Measurements from ENCODE around the gene SLC6A6.
A peak's percentile ranks its signal among the peaks of the same experiment; 100 is the strongest.

The SLC6A6 gene

DNA sequence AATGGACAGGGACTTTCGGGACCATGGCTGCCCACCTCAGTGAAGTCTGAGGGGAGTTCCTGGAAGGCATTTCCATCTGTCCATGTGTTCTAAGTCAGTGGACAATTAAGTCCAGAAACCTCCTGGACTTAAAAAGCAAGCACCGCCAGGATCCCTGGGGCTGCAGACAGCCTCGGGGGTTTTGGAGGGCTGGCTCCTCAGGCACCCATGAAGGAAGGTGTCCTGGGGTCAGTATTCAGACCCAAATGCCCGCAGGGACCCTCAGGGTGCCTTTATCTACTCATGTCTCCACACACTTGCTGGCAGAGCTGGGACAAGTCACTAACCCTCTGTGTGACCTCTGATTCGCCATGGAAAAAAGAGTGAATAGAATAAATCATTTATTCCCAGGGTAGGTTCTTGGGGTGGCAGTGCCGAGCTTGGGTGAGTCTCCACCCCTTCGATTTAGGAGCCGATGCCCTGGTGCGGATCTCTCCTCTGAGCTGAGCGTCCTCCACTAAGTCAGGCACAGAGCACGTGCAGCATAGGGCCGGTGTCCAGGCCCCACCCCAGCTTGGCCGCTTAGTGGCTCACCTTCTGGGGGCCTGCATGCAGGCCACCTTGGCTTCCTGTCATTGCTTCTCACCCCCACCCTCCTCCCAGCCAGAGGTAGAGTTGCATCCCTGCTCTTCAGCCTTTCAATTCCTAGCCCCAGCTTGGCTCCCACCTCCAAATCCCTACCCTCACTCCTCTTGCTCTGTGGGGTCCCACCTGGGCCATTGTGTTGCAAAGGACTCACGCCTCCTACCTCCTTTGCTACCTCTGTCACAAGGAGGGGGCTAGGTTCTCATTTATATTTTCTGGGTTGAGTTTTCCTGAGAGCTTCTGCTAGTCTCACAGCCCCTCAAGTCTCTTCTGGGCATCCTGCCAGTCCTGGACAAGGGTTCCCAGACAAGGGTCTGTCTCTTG lies 19.9 kb downstream of the SLC6A6 start:
- no peak for DNase-seq

DNA sequence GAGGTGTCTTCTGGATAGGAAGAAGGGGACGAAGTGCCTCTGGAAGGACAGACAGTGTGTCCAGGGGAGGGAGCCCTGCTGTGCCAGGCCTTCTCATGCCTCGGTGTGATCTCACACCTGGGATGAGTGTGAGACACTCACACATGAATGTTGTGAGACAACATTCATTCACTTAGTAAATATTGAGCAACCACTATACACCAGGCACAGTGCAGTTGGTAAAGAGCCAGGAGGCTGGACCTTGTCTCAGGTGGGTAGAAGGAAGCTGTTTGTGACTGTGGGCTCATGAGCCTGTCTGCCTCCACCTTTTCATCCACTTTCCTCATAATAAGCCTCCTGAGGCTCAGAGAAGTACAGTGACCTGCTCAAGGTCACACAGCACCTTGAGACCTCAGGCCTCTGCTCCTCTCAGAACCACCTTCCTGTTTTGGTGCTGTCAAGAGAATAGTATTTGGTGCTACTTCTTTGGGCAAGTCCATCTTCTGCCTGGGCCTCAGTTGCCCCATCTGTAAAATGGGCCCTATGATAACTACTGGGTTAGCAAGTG lies 20.9 kb downstream of the SLC6A6 start:
- DNase-seq, result no peak

DNA sequence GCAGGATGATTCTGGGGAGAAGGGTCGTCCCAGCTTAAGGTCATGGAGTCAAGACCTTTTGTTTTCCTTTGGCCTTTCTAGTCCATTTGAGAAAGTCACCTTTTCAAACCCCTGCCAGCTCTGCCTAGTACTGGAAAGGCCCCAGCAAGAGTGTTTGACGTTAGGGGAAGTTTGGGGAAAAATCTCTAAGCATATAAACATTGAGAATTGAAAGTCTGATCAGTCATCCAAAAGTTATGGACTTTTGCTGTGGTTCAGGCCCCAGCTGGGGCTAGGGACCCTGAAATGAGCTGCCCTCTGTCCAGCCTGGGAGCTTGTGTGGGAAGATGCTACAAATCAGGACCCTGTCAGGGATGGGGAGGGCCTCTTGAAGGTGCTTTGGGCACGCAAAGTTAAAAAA lies 21.6 kb downstream of the SLC6A6 start:
- no peak for DNase-seq

DNA sequence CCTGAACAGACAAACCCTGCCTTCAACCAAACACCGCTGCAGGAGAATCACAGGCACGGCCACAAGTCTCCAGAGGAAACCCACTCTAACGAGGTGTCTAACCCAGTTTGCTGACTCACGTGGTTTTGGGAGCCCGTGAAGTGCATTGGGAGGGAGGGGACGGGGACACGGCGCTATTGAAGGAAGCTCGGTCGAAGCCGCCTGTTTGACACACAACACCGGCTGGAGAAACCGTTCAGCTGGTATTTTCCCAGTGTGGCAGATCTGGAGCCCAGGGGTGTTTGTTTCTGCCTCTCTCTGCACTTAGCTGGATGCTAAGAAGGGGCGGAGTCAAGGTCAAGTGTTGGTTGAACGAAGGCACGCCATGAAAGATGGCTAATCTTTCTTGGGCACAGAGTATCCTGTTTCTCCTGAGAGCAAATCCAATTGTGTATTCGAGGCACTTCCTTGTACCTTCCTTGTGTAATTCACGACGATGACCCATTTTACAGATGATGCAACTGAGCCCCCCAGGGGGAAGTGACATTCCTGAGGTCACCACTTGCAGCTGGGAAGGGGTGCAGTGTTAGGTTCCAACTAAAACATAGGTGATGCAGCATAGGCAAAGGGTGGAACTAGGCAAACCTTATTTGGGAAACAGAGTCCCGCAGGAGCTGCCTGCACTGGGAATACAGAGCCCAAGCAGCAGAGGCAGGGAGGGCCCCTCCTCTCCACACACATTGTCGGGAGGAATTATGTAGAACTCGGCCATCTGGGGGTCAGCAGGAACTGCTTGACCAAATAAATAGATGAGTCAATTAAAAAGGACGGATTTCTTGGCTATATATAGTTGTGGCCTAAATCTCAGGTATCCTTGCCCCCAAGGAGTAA lies 22.5 kb downstream of the SLC6A6 start:
- peak in 1 of 5 experiments; percentile 81 for DNase-seq

DNA sequence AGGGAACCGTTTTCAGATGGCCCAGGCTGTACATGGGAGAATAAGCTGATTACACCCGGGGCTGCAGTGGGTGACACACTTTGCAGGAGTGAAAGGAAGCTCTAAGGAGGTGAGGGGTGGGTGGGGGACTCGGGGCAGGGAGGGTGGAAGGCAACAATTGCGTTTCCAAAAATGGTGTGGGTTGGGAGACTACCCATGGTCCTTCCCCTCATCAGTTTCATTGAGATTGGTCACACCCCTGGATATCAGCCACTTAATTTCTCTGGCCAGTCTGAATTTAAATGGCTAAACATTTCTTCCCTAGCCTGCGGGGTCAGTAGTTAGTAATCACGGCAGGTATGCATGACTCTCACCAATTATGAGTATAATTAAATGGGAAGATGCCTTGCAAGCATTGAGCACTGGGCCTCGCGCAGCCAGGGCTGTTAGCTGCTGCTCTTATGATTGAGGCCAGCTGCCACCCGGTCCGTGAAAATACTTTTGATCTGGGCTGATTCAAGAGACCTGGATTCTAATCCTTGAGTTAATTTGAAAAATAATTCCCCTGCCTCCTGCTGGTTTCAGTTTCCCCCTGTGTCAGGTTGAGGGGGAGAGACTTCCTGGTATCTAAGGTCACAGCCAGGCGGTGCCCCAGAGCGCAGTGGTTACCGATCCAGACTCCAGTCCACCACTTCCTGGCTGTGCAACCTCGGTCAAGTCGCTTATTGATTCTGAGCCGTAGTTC lies 23.3 kb downstream of the SLC6A6 start:
- peak in 3 of 5 experiments; percentile 34 to 78 (median 69) for DNase-seq

DNA sequence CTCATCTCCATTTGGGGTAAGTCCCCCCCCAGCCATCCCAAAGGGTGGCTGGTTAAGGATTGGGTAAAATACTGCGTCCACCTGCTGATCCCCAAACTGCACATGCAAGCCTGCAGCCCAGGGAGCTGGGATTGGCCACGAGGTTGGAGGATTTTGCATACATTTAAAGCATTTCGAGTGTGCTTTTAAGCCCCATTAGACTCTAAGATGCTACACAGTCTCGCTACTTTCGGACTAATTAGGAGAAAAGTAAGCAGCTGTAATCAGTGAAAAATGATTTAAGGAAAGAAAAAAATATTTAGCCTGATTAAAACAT lies 23.9 kb downstream of the SLC6A6 start:
- no peak for DNase-seq

DNA sequence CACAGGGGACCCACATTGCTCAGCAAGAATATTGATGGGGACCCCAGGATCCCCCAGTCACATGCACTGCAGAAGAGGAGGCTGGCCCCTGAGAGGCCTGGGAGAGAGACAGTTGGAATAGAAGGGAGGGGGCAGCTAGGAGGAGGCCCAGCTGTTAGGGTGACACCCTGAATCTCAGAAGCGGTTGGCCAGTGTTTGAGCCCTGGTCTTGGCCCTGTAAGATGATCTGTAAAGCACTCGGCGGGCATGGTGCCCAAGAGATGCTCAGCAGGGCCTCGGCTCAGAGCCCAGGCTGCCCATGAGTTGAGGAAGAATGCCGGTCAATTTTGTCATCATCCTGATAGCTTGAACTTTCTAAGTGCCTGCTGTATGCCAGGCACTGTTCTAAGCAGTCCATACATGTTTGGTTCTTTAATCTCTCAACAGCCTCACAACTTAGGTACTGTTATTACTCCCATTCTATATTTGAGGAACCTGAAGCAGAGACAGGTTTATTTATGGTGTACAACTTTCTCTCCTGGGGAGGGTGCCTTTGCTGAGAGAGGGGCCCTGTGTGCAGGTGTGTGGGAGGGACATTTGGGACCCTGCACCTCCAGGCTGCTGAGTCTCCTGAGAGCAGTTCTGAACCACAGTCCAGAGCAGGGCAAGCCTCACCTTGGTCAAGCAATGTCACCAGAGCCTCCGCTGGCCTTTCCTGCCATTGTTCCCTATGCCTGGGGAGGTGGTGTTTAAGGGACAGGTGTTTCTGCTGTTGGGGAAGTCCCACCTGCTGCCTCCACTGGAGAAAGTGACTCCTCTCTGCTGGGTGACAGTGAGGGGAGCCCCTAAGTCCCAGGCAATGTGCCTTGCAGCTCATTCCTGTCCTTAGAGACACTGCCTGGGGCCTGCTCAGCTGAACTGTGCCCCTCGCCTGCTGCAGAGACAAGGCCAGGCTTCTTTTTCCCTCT lies 26.0 kb downstream of the SLC6A6 start:
- DNase-seq, result peak in 1 of 5 experiments; percentile 13

DNA sequence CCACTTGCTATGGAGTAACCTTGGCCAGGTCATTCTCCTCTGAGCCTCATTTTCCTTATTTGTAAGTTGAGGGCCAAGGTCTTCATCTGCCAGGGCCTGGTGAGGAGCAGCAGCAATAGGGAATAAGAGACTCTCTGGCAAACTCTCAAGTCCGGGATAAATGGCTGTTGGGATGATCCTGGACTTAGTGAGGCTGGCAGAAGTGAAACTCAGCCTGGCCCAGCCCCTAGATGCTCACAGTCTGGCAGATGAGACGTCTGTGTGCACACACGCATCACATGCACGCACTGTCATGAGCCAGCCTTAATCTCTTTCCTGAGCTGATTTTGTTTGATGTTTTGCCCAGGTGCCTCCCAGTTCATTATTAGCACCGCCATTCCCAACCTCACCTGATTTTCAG lies 26.8 kb downstream of the SLC6A6 start:
- peak in 1 of 5 experiments; percentile 22 for DNase-seq

DNA sequence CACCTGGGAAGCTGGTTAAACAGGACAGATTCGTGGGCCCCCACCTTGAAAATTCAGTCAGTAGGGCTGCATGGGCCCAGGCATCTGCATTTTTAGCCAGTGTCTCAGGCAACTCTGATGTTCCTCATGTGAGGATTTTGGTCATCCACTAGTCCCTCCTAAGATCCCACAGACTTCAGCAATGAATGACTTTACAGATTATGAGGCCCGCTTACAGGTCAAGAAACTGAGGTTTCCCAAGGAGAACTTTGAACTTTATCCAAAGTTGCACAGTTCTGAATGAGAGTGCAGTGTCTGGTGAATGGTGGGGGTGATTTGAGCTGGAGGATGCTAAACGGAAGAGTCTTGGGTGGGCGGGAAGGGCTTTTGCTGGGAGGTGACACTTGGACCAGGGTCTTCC lies 27.2 kb downstream of the SLC6A6 start:
- DNase-seq, result no peak

DNA sequence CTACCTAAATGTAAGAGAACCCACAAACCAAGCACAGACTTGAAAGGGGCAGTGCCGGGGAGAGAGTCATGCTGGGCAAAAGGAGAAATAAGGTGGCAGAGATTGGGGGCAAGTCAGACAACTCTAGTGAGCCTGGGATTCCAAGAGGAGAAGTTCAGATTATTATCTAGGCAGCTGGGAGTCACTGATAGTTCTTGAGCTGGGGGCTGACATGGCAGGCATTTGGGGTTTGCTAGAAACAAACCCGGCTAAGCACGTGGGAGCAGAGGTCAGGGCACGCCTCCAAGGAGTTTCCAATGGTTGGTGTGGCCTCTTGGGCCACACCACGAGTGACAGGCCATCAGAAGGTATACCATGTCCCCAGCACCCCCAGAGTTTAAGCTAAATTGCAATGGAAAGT lies 27.6 kb downstream of the SLC6A6 start:
- no peak for DNase-seq

DNA sequence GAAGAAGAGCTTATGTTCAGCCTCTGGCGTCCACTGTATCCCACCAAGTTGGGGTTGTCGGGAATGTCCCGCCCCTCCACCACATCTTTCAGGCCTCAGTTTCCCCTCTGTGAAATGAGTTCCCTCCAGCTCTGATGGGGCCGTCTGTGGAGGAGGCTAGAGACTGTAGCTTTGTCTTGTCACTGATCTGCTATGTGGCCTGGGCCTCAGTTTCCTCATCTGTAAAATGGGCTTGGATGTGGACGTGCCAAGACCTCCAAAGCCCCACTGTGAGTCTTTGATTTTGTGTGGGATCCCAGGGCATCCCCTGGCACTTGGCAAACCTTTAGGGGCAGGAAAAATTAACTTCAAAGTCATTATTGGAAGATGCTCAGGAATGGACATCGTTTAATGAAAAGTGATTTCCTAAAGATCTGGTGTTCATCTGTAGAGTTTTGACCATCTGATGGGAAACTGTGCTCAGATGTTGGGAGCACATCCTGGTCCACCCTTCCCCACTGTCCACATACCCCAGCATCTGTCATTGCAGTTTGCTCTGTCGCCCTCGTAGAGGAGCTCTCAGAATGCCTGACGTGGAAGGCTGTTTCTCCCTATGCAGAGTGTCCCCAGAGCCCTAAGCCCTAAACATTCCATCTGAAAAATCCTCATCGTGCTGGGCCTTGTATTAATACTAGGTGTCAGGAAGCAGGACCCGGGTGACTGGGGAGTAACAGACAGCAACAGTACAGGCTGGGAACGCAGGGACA lies 28.5 kb downstream of the SLC6A6 start:
- no peak for DNase-seq

DNA sequence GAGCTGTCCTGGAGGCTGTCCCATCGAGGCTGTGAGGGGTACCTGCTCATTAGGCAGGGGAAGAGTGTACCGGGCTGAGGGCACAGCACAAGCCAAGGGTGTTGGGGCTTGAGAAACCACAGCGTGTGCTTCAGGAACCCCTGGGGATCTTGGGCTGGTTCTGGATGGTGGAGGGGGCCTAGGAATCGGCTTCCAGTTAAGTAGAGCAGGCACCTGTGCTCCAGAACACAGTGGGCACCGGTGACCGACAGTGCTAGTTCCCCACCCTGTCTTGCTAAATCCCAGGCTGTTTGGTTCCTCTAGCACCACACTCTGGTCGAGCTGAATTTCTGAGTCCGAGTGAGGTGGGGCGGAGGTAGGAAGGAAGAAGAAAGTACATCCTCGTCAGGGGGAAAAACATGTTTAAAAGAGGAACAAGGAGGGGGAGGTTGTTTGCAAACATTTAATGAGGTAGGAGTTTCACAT lies 29.1 kb downstream of the SLC6A6 start:
- peak in 1 of 5 experiments; percentile 14 for DNase-seq

DNA sequence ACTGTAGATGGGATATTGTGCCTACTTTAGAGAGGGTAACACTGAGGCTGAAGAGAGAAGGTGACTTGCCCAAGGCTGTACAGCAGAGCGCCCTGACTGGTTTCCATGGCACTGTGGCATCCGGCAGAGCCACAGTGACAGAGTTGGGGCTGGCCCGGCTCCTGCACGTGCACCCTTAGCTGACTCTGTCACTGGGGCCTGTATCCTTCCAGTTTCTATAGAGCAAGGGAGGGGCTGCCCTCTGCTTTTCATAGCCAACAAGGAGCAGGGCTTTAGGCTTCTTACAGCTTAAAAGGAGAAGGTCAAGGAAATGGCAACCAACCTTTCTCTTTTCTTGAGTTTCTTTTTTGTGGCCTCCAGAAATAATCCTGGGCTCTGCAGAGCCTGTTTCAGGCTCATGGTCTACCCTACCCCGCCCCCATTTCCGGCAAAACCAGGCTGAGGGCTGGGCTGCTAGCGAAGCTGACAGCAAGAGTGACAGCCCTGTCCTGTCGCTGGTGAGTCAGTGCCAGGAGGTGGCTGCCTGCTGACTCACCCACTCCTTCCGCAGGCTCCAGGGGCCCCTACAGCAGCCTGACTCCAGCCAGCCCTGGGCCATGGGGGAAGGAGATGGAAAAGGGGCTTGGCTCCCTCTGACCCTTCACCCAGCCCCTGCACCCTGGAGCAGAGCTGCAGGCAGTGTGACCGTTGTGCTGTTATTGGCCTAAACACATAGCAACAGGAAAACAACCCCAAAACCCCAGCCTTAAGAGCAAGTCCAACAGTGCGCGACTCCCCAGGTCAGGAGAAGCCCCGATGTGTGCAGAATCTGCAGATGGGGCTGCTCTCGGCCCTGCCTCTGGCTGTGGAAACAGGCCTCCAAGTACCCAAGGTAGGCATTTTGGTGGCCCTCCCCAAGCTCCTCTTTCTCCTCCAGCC lies 29.8 kb downstream of the SLC6A6 start:
- peak; percentile 73 to 98 (median 90) for DNase-seq

DNA sequence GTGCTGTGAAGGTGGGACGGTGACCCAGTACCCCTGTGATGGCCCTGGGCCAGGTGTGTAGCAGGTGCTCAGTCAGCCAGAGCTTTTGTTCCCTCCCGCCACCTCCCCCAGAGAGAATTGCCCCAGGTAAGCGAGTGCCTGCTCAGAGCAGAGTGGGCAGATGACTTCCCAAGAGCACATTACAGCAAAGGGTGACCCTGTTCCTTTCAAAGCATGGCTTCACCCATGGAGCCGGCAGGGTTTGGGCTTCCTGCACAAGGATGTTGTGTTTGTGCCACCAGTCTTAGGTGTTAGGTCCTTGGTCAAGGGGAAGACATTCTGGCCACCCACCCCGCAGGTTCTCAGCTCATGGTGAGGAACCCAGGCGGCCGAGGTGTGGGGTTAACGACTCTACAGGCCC lies 30.7 kb downstream of the SLC6A6 start:
- no peak for DNase-seq

DNA sequence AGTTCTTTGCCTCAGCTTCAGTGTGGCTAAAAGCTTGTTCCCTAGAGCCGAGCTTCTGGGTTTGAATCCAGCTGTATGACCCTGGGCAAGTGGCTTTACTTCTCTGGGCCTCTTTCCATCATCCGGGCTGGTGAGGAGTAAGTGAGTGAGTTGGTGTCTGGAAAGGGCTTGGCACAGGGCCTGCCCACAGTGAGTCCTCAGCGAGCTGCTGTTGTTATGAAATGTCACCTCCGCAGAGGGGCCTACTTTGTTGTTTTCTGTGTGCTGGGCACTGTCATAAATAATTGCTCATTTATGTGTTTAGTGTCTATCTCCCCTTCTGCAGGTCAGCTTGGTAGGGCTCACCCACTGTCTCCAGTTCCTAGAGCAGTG lies 31.7 kb downstream of the SLC6A6 start:
- peak in 1 of 5 experiments; percentile 50 for DNase-seq

DNA sequence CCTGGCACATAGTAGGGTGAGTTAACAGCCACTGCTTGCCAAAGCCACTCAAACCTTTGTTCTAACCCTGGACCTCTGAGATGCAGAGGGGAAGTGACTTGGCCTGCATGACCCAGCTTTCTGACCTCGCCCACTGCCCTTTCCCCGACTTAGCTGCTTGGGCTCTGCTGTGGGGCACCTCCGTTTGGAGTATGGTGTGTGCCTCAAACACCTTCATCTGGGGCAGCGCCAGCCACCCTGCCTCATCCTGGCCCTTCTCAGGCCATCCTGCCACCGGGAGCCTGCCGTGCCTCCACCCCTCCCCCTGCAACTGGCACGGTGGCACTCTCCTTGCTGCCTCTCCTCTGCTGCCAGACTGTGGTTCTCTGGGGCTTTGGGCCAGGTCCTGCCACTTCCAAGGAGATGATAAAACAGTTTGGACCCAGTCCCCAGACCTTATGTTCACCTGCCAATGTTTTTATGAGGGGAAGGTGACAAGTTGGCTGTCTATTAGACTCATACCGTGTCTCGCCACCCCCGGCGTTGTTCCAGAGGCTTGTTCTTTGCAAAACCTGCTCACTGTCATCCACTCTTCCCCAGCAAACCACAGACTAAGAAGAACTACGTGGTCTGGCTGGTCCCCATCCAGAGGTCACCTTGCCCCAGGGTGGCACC lies 32.2 kb downstream of the SLC6A6 start:
- no peak for DNase-seq

DNA sequence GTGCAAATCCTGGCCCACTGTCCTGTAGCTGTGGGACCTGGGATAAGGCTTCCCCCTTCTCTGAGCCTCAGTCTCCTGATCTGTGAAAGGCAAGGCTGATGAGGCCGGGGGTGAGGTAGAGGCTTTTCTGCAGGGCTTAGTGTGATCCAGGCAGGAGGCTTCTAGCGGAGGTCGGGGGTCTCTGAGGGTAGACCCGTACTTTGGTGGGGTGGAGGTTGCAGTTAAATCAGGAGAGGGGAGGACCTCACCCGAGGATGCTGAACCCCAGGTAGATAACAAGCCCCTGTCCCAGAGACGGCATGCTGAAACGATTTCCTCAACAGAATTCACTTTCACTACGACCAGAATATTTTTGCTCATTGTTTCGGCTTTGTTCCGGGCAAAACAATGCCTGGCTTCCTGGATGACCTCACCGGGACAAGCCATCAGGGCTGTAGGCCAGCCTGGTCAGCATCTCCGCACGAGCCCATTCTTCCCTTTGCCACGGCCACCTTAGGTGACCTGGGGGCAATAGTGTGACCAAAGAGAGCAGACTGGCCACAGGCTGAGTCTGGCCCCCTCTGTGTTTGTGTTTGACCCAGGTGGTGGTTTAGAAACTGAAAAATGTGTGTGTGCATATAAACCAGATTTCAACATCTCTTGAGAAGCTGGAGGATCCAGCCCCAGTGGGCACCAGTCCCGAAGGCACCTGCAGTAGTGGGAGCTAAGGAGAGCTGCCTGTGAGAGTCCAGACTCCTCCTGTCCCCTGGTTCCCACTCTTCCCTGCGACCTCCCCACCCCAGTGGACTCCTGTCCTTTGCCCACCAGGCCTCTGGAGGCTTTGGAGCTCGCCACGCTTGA lies 33.0 kb downstream of the SLC6A6 start:
- DNase-seq, result no peak

DNA sequence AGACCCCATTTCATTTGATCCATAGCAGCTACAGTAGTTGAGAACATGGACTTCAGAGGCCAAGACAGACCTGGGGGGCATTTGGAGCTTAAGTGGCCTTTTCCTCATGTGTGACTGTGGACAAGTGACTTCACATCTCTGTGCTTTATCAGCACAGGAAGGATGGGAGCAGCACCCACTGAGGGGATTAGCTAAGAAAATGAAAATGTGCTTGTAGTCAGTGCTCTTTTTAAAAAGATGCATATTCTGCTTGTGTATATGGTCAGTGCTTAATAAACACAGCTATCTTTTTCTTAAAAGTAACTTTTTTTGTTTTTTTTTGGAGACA lies 34.5 kb downstream of the SLC6A6 start:
- DNase-seq, result no peak

Data from T-helper 2 cell (primary cell).